ENCODE measurements around the gene DGUOK.

Gene DGUOK

GRCh38 chr2:73970141-73970803 lies 43.6 kb downstream of the DGUOK start:
- no CpG with 5 or more reads among the region's 6 CpGs for WGBS (ENCODE audit: extremely low coverage, insufficient coverage, low lambda C conversion rate)

GRCh38 chr2:73970850-73971471 lies 44.3 kb downstream of the DGUOK start:
- Histone ChIP-seq H3K27ac (ENCODE audit: low read depth, low read length) (no peak overlapping the region), H2AK5ac (ENCODE audit: low read length) (no peak overlapping the region), H4K8ac (ENCODE audit: low read depth, low read length) (no peak overlapping the region), H3K4me1 (ENCODE audit: control insufficient read depth, low read depth, low read length) (no peaks in the 10 kb centered on the region), H3K4me3 (ENCODE audit: low read length) (no peak overlapping the region), H3K56ac (ENCODE audit: low read length) (no peak overlapping the region), H2BK5ac (ENCODE audit: low read length) (no peak overlapping the region), H3K4ac (ENCODE audit: low read depth, low read length) (no peak overlapping the region), H3K79me2 (ENCODE audit: control insufficient read depth, insufficient read depth, low read length) (no peaks in the 10 kb centered on the region), H2BK15ac (replicated peaks; ENCODE audit: low read depth) (no peak overlapping the region), H3K79me1 (ENCODE audit: low read length) (no peaks in the 10 kb centered on the region), H3K27me3 (ENCODE audit: insufficient read depth, low read length, poor library complexity) (no peaks in the 10 kb centered on the region), H3K9ac (ENCODE audit: low read length) (no peak overlapping the region), H4K5ac (ENCODE audit: low read length) (no peak overlapping the region), H2BK120ac (ENCODE audit: low read depth, low read length) (no peak overlapping the region), H3K36me3 (ENCODE audit: control insufficient read depth, insufficient read depth, low read length) (no peaks in the 10 kb centered on the region), H3K4me2 (ENCODE audit: low read length) (no peak overlapping the region), H3K18ac (ENCODE audit: low read length) (no peak overlapping the region), H3K23ac (ENCODE audit: low read length) (no peak overlapping the region)
- no CpG with 5 or more reads among the region's 7 CpGs for WGBS (ENCODE audit: extremely low coverage, insufficient coverage, low lambda C conversion rate)
- DNase-seq: peak; percentile 18

More at GRCh38 chr2:73970141-73970803, 43.6 kb downstream of the DGUOK start:
- Histone ChIP-seq H3K79me1 (ENCODE audit: low read length) (no peaks in the 10 kb centered on the region), H2BK5ac (ENCODE audit: low read length) (no peak overlapping the region), H3K27ac (ENCODE audit: low read depth, low read length) (no peak overlapping the region), H3K9ac (ENCODE audit: low read length) (no peak overlapping the region), H3K23ac (ENCODE audit: low read length) (no peak overlapping the region), H2BK15ac (replicated peaks; ENCODE audit: low read depth) (no peak overlapping the region), H2AK5ac (ENCODE audit: low read length) (no peak overlapping the region), H3K27me3 (ENCODE audit: insufficient read depth, low read length, poor library complexity) (no peaks in the 10 kb centered on the region), H3K4ac (ENCODE audit: low read depth, low read length) (no peak overlapping the region), H3K18ac (ENCODE audit: low read length) (no peak overlapping the region), H4K5ac (ENCODE audit: low read length) (no peak overlapping the region), H2BK120ac (ENCODE audit: low read depth, low read length) (no peak overlapping the region), H3K4me1 (ENCODE audit: control insufficient read depth, low read depth, low read length) (no peaks in the 10 kb centered on the region), H3K56ac (ENCODE audit: low read length) (no peak overlapping the region), H4K8ac (ENCODE audit: low read depth, low read length) (no peak overlapping the region), H3K36me3 (ENCODE audit: control insufficient read depth, insufficient read depth, low read length) (no peaks in the 10 kb centered on the region), H3K79me2 (ENCODE audit: control insufficient read depth, insufficient read depth, low read length) (no peaks in the 10 kb centered on the region), H3K4me3 (ENCODE audit: low read length) (no peak overlapping the region), H3K4me2 (ENCODE audit: low read length) (no peak overlapping the region)
- no peak for DNase-seq

- Histone ChIP-seq H3K36me3 (ENCODE audit: control insufficient read depth, insufficient read depth, low read length) (no peaks in the 10 kb centered on the region), H3K56ac (ENCODE audit: low read length) (no peak overlapping the region), H4K5ac (ENCODE audit: low read length) (no peak overlapping the region), H2BK15ac (replicated peaks; ENCODE audit: low read depth) (no peak overlapping the region), H3K79me2 (ENCODE audit: control insufficient read depth, insufficient read depth, low read length) (no peaks in the 10 kb centered on the region), H2BK120ac (ENCODE audit: low read depth, low read length) (no peak overlapping the region), H3K79me1 (ENCODE audit: low read length) (no peaks in the 10 kb centered on the region), H3K27ac (ENCODE audit: low read depth, low read length) (no peak overlapping the region), H3K4me1 (ENCODE audit: control insufficient read depth, low read depth, low read length) (no peaks in the 10 kb centered on the region), H3K9ac (ENCODE audit: low read length) (no peak overlapping the region), H2BK5ac (ENCODE audit: low read length) (no peak overlapping the region), H3K23ac (ENCODE audit: low read length) (no peak overlapping the region), H3K27me3 (ENCODE audit: insufficient read depth, low read length, poor library complexity) (no peaks in the 10 kb centered on the region), H3K4ac (ENCODE audit: low read depth, low read length) (no peak overlapping the region), H4K8ac (ENCODE audit: low read depth, low read length) (no peak overlapping the region), H3K18ac (ENCODE audit: low read length) (no peak overlapping the region), H3K4me2 (ENCODE audit: low read length) (no peak overlapping the region), H2AK5ac (ENCODE audit: low read length) (no peak overlapping the region), H3K4me3 (ENCODE audit: low read length) (no peak overlapping the region)
- DNase-seq: no peak
- no CpG with 5 or more reads among the region's 3 CpGs for WGBS (ENCODE audit: extremely low coverage, insufficient coverage, low lambda C conversion rate)
Measured at GRCh38 chr2:73971722-73972121, 45.0 kb downstream of the DGUOK start.

GRCh38 chr2:73972846-73973245 lies 46.2 kb downstream of the DGUOK start:
- no peak overlapping the region for H2BK15ac ChIP-seq (replicated peaks; ENCODE audit: low read depth)
- WGBS (ENCODE audit: extremely low coverage, insufficient coverage, low lambda C conversion rate): no CpG with 5 or more reads among the region's 3 CpGs
- H2BK120ac ChIP-seq (ENCODE audit: low read depth, low read length): no peak overlapping the region
- no peak overlapping the region for H3K56ac ChIP-seq (ENCODE audit: low read length)
- no peak for DNase-seq
- no peaks in the 10 kb centered on the region for H3K79me1 ChIP-seq (ENCODE audit: low read length)
- no peak overlapping the region for H3K27ac ChIP-seq (ENCODE audit: low read depth, low read length)
- no peak overlapping the region for H3K23ac ChIP-seq (ENCODE audit: low read length)
- no peaks in the 10 kb centered on the region for H3K4me1 ChIP-seq (ENCODE audit: control insufficient read depth, low read depth, low read length)
- no peaks in the 10 kb centered on the region for H3K36me3 ChIP-seq (ENCODE audit: control insufficient read depth, insufficient read depth, low read length)
- no peak overlapping the region for H2AK5ac ChIP-seq (ENCODE audit: low read length)
- H2BK5ac ChIP-seq (ENCODE audit: low read length): no peak overlapping the region
- no peak overlapping the region for H4K8ac ChIP-seq (ENCODE audit: low read depth, low read length)
- H3K9ac ChIP-seq (ENCODE audit: low read length): no peak overlapping the region
- no peak overlapping the region for H3K4me3 ChIP-seq (ENCODE audit: low read length)
- no peaks in the 10 kb centered on the region for H3K79me2 ChIP-seq (ENCODE audit: control insufficient read depth, insufficient read depth, low read length)
- H3K18ac ChIP-seq (ENCODE audit: low read length): no peak overlapping the region
- no peak overlapping the region for H3K4ac ChIP-seq (ENCODE audit: low read depth, low read length)
- H3K27me3 ChIP-seq (ENCODE audit: insufficient read depth, low read length, poor library complexity): no peaks in the 10 kb centered on the region
- H3K4me2 ChIP-seq (ENCODE audit: low read length): no peak overlapping the region
- no peak overlapping the region for H4K5ac ChIP-seq (ENCODE audit: low read length)

GRCh38 chr2:73975731-73976130 lies 49.1 kb downstream of the DGUOK start:
- H3K9ac ChIP-seq (ENCODE audit: low read length): no peak overlapping the region
- H2BK15ac ChIP-seq (replicated peaks; ENCODE audit: low read depth): no peak overlapping the region
- no peak overlapping the region for H4K5ac ChIP-seq (ENCODE audit: low read length)
- H2AK5ac ChIP-seq (ENCODE audit: low read length): no peak overlapping the region
- no peak for DNase-seq
- no peaks in the 10 kb centered on the region for H3K79me2 ChIP-seq (ENCODE audit: control insufficient read depth, insufficient read depth, low read length)
- no peaks in the 10 kb centered on the region for H3K36me3 ChIP-seq (ENCODE audit: control insufficient read depth, insufficient read depth, low read length)
- no peaks in the 10 kb centered on the region for H3K79me1 ChIP-seq (ENCODE audit: low read length)
- H3K4ac ChIP-seq (ENCODE audit: low read depth, low read length): no peak overlapping the region
- H3K4me3 ChIP-seq (ENCODE audit: low read length): no peak overlapping the region
- H3K18ac ChIP-seq (ENCODE audit: low read length): no peak overlapping the region
- no peaks in the 10 kb centered on the region for H3K4me1 ChIP-seq (ENCODE audit: control insufficient read depth, low read depth, low read length)
- no peak overlapping the region for H2BK5ac ChIP-seq (ENCODE audit: low read length)
- no peaks in the 10 kb centered on the region for H3K27me3 ChIP-seq (ENCODE audit: insufficient read depth, low read length, poor library complexity)
- no peak overlapping the region for H3K23ac ChIP-seq (ENCODE audit: low read length)
- no peak overlapping the region for H3K56ac ChIP-seq (ENCODE audit: low read length)
- H2BK120ac ChIP-seq (ENCODE audit: low read depth, low read length): no peak overlapping the region
- H3K27ac ChIP-seq (ENCODE audit: low read depth, low read length): no peak overlapping the region
- no peak overlapping the region for H4K8ac ChIP-seq (ENCODE audit: low read depth, low read length)
- WGBS (ENCODE audit: extremely low coverage, insufficient coverage, low lambda C conversion rate): no CpG with 5 or more reads among the region's 3 CpGs
- H3K4me2 ChIP-seq (ENCODE audit: low read length): no peak overlapping the region

- no CpG with 5 or more reads among the region's 1 CpG for WGBS (ENCODE audit: extremely low coverage, insufficient coverage, low lambda C conversion rate)
- H3K4ac ChIP-seq (ENCODE audit: low read depth, low read length): no peak overlapping the region
- no peak overlapping the region for H3K23ac ChIP-seq (ENCODE audit: low read length)
- no peak overlapping the region for H2AK5ac ChIP-seq (ENCODE audit: low read length)
- no peak overlapping the region for H3K4me2 ChIP-seq (ENCODE audit: low read length)
- peaks cover 3% of the 10 kb centered on the region for H3K4me1 ChIP-seq (ENCODE audit: control insufficient read depth, low read depth, low read length)
- no peak for DNase-seq
- H4K8ac ChIP-seq (ENCODE audit: low read depth, low read length): no peak overlapping the region
- no peak overlapping the region for H2BK15ac ChIP-seq (replicated peaks; ENCODE audit: low read depth)
- no peak overlapping the region for H3K18ac ChIP-seq (ENCODE audit: low read length)
- no peak overlapping the region for H3K9ac ChIP-seq (ENCODE audit: low read length)
- no peak overlapping the region for H4K5ac ChIP-seq (ENCODE audit: low read length)
- H3K79me2 ChIP-seq (ENCODE audit: control insufficient read depth, insufficient read depth, low read length): no peaks in the 10 kb centered on the region
- H3K56ac ChIP-seq (ENCODE audit: low read length): no peak overlapping the region
- no peak overlapping the region for H2BK120ac ChIP-seq (ENCODE audit: low read depth, low read length)
- no peaks in the 10 kb centered on the region for H3K36me3 ChIP-seq (ENCODE audit: control insufficient read depth, insufficient read depth, low read length)
- H3K27me3 ChIP-seq (ENCODE audit: insufficient read depth, low read length, poor library complexity): no peaks in the 10 kb centered on the region
- H3K79me1 ChIP-seq (ENCODE audit: low read length): no peaks in the 10 kb centered on the region
- no peak overlapping the region for H2BK5ac ChIP-seq (ENCODE audit: low read length)
- no peak overlapping the region for H3K27ac ChIP-seq (ENCODE audit: low read depth, low read length)
- no peak overlapping the region for H3K4me3 ChIP-seq (ENCODE audit: low read length)
Measured at GRCh38 chr2:73976803-73977202, 50.1 kb downstream of the DGUOK start.
